HG02840 (cell line): ENCODE data around the gene KLHL17.
A peak's percentile ranks its signal among the peaks of the same experiment; 100 is the strongest.

Experiments
- ATAC-seq: cut with Tn5 transposase; IDR thresholded peaks from one replicate; pipeline ENCODE4 v1.9.1; 2021; ENCODE audit warnings: mild to moderate bottlenecking, moderate library complexity, moderate number of reproducible peaks; ENCODE audit not compliant: unreplicated experiment, low FRiP score

KLHL17 gene

GRCh38 chr1:947958-948357 lies 12.4 kb upstream of the KLHL17 start:
- ATAC-seq, result no peak

- ATAC-seq, result no peak
These were observed 10.1 kb upstream of the KLHL17 start for GRCh38 chr1:950268-950667.

DNA sequence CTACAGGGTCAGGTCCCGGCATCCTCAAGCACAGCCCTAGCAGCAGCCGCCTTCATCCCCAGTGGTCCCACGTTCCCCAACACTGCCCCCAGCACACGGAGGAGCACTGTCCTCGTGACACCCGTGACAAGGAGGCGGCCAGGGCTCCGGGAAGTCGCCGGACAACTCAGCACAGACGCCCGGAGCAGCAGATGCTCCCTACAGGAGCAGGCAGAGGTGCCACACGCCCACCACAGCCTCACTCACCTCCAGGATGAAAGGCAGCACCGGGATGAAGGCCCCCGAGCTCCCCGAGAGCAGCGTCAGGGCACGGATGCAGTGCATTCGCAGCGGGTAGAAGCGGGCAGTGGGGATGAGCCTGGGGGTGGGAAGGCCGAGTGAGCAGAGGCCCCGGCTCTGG lies 9.5 kb upstream of the KLHL17 start:
- no peak for ATAC-seq

DNA sequence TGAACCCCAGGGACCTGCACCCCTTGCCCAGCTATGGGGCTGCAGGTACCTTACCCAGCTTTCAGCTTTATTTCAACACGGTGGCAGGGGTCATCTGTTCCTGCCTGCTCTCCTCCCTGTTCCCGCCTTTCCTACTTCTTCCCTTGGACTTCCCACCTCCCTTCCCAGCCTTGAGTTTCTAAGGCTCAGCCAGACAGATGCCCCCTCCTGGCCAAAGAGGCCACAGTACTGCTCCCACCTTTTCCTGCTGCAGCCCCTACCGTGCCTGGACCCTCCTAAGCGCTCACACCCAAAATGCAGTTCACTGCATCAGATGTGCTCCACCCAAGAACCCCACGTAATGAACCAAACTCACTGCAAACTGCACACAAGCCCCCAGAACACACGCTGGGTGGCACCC lies 9.0 kb upstream of the KLHL17 start:
- no peak for ATAC-seq

DNA sequence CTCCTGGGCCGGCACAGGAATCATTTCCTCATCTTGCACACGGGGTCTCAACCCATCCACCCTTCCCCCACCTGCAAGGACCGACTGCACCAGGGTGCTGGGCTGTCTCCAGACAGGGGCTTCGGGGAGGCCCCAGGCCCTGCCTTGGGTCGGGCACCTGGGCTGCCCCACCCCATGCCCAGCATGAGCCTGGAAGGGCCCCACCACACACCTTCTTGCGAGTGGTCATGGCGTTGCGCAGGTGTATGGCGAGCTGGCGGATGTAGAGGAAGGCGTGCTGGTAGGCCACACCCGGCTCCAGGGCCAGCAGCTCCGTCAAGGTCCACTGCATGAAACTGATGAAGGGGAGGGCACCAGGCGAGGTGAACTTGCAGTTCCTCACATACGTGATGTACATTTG lies 8.2 kb upstream of the KLHL17 start:
- no peak for ATAC-seq

- no peak for ATAC-seq
These were observed 7.8 kb upstream of the KLHL17 start for GRCh38 chr1:952603-953002.

DNA sequence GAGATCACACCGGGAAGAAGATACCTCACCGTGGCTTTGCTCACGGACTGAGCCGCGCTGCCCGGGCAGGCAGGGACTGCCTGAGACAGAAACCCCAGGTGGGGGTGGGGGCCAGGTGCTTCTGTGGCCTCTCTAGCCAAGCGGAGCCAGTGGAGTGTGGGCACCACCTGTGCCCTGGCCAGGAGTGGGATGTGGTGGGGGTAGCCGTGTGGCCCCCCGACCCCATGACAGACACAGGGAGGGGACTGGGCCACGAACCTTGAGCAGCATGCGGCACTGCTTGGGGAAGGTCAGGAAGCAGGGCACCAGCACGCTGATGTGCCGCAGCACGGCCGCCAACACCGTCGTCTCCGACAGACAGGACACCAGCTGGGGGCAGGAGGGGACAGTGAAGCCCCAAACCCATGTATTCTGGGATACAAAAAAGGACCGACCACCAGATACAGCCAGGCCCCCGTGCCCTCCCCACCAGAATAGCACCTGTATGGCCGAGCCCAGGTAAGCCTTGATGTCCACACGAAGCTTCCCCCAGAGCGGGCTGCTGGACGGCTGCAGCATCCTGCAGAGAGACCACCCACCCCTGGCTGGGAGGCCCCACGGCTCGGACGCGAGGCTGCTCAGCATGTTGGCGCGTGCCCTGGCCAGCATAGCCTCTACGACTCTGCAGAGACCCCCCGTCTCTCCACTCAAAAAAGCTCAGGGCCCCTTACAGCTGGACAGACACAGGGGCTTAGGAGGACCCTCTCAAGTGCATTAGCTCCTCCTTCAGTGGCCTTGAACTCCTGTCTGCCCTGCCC lies 6.7 kb upstream of the KLHL17 start:
- no peak for ATAC-seq

GRCh38 chr1:954927-955326 lies 5.5 kb upstream of the KLHL17 start:
- no peak for ATAC-seq

- ATAC-seq, result no peak
These were observed 4.9 kb upstream of the KLHL17 start for GRCh38 chr1:955474-955873.

GRCh38 chr1:956636-957035 lies 3.7 kb upstream of the KLHL17 start:
- ATAC-seq, result no peak

DNA sequence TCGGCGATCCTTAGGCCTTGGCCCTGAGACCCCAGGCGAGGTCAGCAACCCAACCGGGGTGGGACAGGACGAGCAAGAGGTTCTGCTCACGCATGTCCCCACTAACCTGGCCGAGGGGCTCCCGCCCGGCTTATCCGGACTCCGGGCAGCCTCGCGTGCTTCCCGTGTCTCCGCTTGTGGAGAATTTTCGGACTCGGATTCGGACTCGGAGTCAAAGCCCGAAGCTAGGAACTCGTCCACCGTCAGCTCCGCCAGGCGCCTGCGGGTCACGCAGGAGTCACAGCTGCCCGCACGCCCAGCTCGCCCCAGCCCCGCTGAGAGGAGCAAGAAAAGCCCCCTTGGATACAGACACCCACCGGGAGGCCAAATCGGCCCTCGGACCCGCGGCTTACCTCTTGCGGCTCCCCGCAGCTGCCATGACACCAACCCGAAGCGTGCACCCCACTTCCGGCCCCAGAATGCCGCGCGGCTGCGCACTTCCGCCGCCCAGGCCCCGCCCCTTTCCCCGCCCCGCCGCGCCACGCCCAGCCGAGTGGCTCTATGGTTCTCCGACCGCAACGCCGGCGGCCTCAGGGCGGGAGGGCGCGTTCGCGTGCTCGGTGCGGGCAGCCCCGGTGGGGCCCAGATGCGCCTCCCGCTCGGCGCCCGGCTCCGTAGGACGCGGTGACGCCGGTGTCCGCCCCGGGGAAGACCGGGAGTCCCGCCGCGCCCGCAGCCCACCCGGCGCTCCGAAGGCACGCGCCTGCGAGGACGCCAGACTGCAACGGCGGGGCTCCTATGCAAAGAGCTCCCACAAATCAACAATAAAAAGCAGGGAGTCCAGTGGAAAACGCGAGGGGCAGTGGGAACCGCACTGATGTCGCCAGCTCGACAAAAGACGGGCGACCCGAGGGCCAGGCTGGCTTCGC lies 1.3 kb upstream of the KLHL17 start, which contains the start of gene NOC2L:
Gene NOC2L (minus strand): TSS at position 434 of the 908 bp plus-strand sequence. CDS start 16 bp downstream, at position 418.
- peak; percentile 62 for ATAC-seq

GRCh38 chr1:959731-960362 lies 537 bp upstream of the KLHL17 start:
- peak; percentile 4 for ATAC-seq

DNA sequence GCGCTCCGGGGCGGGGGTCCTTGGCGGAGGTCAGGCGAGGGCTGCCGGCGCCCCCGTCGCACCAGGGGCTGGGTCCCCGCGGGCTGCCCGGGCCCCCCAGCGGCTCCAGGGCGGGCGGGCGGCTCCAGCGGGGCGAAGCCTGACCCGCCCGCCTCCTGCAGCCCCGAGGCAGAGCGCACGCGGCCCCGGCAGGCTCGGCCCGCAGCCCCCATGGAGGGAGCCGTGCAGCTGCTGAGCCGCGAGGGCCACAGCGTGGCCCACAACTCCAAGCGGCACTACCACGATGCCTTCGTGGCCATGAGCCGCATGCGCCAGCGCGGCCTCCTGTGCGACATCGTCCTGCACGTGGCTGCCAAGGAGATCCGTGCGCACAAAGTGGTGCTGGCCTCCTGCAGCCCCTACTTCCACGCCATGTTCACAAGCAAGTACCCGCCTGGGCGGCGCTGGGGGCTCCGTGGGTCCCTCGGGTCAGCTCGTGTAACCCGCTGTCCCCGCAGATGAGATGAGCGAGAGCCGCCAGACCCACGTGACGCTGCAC lies 817 bp downstream of the KLHL17 start:
- no peak for ATAC-seq

- no peak for ATAC-seq
These were observed 2.3 kb downstream of the KLHL17 start for GRCh38 chr1:962381-963300.

DNA sequence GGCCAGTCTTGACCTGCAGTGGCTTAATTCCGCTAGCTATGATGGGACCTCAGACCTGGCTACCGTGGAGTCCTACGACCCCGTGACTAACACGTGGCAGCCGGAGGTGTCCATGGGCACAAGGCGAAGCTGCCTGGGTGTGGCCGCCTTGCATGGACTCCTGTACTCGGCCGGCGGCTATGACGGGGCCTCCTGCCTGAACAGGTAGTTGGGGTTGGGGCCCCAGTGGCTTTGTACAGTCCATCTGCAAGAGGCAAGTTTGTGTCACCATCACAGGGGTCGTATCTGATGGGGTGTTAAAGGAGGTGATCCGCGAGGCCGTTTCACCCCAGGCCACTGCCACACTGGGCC lies 2.9 kb downstream of the KLHL17 start:
- ATAC-seq, result no peak

DNA sequence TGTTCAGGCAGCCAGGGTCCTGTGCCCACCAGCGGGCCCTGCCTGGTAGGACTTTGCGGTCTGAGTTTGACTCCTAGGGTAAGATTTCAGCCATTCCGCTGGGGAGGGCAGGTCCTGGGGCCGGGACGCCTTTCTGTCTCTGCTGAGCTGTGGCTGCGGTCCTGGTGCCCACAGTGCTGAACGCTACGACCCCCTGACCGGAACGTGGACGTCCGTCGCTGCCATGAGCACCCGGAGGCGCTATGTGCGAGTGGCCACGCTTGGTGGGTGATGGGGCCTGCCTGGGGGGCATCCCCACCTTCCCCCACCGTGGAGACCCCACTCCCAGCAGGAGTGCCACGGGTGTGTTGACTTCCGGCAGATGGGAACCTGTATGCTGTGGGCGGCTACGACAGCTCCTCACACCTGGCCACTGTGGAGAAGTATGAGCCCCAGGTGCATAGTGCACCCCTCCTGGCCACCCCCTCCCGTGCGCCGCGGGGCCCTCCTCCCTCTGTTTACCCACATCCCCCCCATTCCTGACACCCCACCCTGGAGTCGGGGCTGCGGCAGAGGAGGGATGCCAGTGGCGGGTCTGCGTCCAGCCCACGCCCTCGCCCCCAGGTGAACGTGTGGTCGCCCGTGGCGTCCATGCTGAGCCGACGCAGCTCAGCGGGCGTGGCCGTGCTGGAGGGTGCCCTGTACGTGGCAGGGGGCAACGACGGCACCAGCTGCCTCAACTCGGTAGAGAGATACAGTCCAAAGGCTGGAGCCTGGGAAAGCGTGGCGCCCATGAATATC lies 3.6 kb downstream of the KLHL17 start:
- ATAC-seq, result no peak

DNA sequence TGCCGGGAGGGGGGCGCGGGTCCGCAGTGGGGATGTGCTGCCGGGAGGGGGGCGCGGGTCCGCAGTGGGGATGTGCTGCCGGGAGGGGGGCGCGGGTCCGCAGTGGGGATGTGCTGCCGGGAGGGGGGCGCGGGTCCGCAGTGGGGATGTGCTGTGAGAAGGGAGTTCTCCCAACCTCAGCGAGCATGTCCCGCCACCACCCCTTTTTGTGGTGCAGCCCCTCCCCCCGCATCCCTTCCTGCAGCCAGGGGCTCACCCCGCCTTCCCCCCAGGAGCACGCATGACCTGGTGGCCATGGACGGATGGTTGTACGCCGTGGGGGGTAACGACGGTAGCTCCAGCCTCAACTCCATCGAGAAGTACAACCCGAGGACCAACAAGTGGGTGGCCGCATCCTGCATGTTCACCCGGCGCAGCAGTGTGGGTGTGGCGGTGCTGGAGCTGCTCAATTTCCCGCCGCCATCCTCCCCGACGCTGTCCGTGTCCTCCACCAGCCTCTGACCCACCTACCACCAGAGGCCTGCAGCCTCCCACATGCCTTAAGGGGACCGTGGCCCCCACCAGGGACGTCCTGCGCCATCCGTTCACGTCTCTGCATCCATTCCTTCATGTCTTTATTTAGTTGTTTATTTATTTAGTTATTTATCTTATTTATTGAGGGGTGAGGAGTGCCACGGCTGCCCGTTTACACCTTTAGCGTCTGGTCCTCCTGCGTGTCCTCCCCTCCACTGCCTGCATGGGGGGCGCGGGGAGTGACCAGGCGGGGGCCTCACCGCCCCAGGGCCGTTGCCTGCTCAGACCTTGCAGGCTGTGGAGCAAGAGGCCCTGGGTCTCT lies 4.5 kb downstream of the KLHL17 start:
- ATAC-seq, result no peak

DNA sequence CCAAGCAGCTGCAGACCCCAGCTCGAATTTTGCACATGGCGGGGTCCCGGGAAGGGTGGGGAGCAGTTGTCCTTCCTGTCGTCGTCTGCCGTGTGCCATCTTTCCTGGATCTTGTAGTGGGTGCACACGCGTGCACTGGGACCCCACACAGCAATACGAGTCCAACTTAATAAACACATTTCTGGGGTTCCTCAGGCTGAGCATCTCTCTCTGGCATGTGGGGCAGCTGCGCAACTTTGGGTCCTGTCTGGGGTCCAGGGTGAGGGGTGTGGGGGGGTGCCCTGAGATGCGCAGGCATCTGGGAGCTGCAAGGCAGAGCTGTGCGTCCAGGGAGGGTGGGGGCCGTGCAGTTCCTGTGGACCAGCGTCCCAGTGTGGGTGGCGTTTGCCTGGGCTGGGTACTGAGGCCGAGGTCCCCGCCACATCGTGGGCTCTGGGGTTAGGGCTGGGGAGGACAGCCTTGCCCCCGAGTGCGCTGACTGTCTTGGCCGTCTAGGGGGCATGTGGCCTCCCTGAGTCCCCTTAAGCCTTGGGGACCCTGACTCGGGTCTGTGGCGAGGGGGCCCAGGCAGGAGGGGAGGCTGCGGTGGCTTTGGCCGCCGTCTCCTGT lies 5.2 kb downstream of the KLHL17 start:
- no peak for ATAC-seq
